HFFc6 (cell line): ENCODE results near the gene SV2B. TPM values are rescaled to one million over a fixed set of nuclear protein-coding genes. Genes with fewer than 3 reads are reported as not detected.

Source experiments
- DNase-seq: peaks from one replicate; pipeline ENCODE4 v3.0.0-alpha.2; 2018
- H3K27ac Mint-ChIP-seq: 2 replicates; pipeline ENCODE4 v1.8.0; 2020; ENCODE audit warnings: mild to moderate bottlenecking, mixed read lengths
- H3K27me3 Mint-ChIP-seq: 2 replicates; pipeline ENCODE4 v1.8.0; 2021; ENCODE audit warnings: mild to moderate bottlenecking, moderate library complexity, mixed read lengths; ENCODE audit not compliant: insufficient read depth
- H3K36me3 Mint-ChIP-seq: 2 replicates; pipeline ENCODE4 v1.8.0; 2021; ENCODE audit warnings: low read depth, mixed read lengths
- H3K4me1 Mint-ChIP-seq: 2 replicates; pipeline ENCODE4 v1.8.0; 2020; ENCODE audit warnings: low read depth, mixed read lengths
- H3K4me3 Mint-ChIP-seq: 2 replicates; pipeline ENCODE4 v1.8.0; 2020; ENCODE audit warnings: mild to moderate bottlenecking, moderate library complexity, mixed read lengths
- H3K9me3 Mint-ChIP-seq: 2 replicates; pipeline ENCODE4 v1.8.0; 2020; ENCODE audit warnings: mild to moderate bottlenecking, mixed read lengths
- total RNA-seq, 6 experiments: library from RNA; stranded (reverse); fragmentation: NEBNext Ultra II Directional; extraction: Animal tissue kit (Norgen Biotek cat#: 25700); gene quantifications; 2 replicates in 1 of 6; 3 replicates in 5 of 6; pipeline ENCODE4 v1.2.3, GENCODE V29; 2021
- TF ChIP-seq, protein P1 (sequence below): fragments of 200-600 bp; sonication (generic); IDR thresholded peaks from 2 replicates; pipeline ENCODE4 v1.5.0; 2021; ENCODE audit warnings: antibody characterized with exemption, mild to moderate bottlenecking

The SV2B gene
- total RNA-seq, 6 experiments from 2014 or later = not detected

DNA sequence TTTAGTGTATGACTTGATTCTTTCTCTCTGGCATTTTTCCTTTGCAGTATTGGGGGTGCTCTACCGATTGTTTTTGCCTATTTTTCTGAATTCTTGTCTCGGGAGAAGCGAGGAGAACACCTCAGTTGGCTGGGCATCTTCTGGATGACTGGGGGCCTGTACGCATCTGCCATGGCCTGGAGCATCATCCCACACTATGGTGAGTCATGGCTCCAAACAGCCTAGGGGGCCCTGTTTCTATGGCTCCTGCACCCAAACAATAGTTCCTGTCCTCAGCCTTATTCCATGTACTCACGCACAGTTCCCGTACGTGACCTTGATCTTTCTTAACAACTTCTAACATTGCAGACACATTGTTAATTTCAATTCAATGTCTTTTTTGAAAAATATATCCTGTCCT is 152.3 kb downstream of the SV2B start:
- no peak overlapping the region for H3K4me3 Mint-ChIP-seq
- H3K27ac Mint-ChIP-seq = no peak overlapping the region
- H3K36me3 Mint-ChIP-seq = no peaks in the 10 kb centered on the region
- H3K27me3 Mint-ChIP-seq = no peaks in the 10 kb centered on the region
- no peaks in the 10 kb centered on the region for H3K9me3 Mint-ChIP-seq
- TF ChIP-seq, protein P1, sequence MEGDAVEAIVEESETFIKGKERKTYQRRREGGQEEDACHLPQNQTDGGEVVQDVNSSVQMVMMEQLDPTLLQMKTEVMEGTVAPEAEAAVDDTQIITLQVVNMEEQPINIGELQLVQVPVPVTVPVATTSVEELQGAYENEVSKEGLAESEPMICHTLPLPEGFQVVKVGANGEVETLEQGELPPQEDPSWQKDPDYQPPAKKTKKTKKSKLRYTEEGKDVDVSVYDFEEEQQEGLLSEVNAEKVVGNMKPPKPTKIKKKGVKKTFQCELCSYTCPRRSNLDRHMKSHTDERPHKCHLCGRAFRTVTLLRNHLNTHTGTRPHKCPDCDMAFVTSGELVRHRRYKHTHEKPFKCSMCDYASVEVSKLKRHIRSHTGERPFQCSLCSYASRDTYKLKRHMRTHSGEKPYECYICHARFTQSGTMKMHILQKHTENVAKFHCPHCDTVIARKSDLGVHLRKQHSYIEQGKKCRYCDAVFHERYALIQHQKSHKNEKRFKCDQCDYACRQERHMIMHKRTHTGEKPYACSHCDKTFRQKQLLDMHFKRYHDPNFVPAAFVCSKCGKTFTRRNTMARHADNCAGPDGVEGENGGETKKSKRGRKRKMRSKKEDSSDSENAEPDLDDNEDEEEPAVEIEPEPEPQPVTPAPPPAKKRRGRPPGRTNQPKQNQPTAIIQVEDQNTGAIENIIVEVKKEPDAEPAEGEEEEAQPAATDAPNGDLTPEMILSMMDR = no peak
- no peak for DNase-seq
- H3K4me1 Mint-ChIP-seq = no peaks in the 10 kb centered on the region

DNA sequence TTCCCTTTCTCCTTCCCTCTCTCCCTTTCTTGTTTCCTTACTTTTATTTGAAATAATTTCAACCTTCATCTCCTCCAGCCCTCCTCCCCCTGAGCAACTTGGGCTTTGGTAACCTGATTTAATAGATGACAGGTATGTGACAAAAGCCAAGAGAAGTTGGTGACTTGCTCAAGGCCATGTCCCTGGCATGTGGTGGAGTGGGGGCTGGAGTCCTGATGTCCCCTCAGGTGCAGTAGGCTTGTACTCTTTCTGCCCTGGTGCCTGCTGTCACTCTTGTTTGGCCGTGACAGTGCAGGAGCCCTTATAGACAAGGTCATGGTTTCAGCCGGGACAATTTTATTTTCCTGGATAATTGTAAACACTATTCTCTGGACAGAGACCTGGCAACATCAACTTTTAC is 152.7 kb downstream of the SV2B start:
- no peak for DNase-seq
- H3K27me3 Mint-ChIP-seq = no peaks in the 10 kb centered on the region
- TF ChIP-seq, protein P1 = no peak
- H3K4me3 Mint-ChIP-seq = no peak overlapping the region
- no peaks in the 10 kb centered on the region for H3K9me3 Mint-ChIP-seq
- H3K27ac Mint-ChIP-seq = no peak overlapping the region
- H3K36me3 Mint-ChIP-seq = no peaks in the 10 kb centered on the region
- H3K4me1 Mint-ChIP-seq = no peaks in the 10 kb centered on the region

DNA sequence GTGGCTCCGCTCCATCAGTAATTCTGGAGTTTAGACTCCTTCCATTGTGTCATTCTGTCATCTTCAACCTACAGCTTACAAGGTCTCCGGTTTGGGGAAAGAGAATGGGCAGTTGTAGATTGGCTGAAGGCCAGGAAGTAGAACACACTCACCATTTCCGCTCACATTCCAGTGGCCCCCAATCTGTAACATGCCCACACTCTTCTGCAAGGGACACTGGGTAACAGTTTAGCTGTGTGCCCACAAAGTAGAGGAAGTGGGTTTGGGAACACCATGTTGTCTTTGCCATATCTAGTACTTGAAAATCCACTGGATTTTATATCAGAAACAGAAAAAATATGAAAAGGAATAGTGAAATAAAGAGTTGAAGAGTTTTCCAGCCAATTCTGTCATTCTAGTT is 153.5 kb downstream of the SV2B start:
- Mint-ChIP-seq H3K36me3 (no peaks in the 10 kb centered on the region), H3K4me3 (no peak overlapping the region), H3K27me3 (no peaks in the 10 kb centered on the region), H3K4me1 (no peaks in the 10 kb centered on the region), H3K9me3 (no peaks in the 10 kb centered on the region), H3K27ac (no peak overlapping the region)
- DNase-seq = no peak
- TF ChIP-seq, protein P1 = no peak

DNA sequence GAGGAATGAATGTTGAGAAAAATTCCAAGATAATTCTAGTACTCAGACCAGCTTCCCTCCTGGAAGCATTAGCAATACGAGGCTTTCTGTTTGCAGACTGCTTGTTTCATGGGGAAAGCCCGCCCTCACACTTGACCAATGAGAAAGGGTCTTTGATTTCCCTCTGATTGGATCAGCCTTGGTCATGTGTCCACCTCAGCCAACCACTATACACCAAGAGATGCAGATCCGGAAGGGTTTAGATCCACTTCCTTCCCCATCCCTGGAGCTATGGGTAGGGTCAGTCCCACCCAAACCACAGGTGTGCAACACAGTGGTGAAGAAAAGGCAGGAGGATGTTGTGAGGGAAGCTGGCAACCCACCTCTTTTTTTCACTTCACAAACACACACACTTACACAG is 154.7 kb downstream of the SV2B start:
- Mint-ChIP-seq H3K9me3 (no peaks in the 10 kb centered on the region), H3K4me3 (no peak overlapping the region), H3K27me3 (no peaks in the 10 kb centered on the region), H3K27ac (no peak overlapping the region), H3K36me3 (no peaks in the 10 kb centered on the region), H3K4me1 (no peaks in the 10 kb centered on the region)
- TF ChIP-seq, protein P1 = no peak
- no peak for DNase-seq

DNA sequence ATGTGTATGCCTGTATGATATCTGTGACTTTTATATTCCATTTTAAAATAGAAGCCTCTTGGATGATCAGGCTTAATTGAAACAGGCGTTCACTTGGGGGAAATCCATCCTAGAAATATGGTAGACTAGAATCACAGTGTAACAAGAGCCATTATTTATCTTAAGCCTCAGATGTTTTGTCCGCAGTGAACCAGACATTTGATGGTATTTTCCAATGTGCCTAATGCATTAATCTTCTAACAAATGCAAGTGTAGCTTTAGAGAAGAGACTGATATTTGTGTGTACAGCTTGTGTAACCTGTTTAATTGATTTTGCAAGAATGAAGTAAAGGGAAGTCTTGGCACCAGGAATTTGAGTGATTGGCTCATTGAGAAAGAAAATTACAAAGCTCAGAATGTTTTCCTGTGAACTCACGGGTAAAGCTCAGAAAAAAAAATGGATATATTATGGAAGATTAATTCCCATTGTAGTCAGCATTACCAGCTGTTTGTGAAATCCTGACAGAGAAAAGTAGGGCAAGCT is 155.7 kb downstream of the SV2B start:
- Mint-ChIP-seq H3K4me3 (no peak overlapping the region), H3K9me3 (no peaks in the 10 kb centered on the region), H3K27ac (no peak overlapping the region), H3K36me3 (no peaks in the 10 kb centered on the region), H3K27me3 (no peaks in the 10 kb centered on the region), H3K4me1 (no peaks in the 10 kb centered on the region)
- no peak for DNase-seq
- TF ChIP-seq, protein P1 = no peak
